ENCODE data around the gene IL27RA.
"Not testable (repeated sequence)": the region's sequence is repeated elsewhere in the genome, so short reads cannot be mapped to it uniquely, and the experiment has no call there.

IL27RA gene

GRCh38 chr19:14000691-14001375 is 30.7 kb upstream of the IL27RA start:
- DNase-seq = no peak

GRCh38 chr19:14002571-14003250 is 28.9 kb upstream of the IL27RA start:
- no peak for DNase-seq

GRCh38 chr19:14003251-14004055 is 28.1 kb upstream of the IL27RA start:
- DNase-seq = no peak

GRCh38 chr19:14004619-14005348 is 26.8 kb upstream of the IL27RA start:
- DNase-seq = no peak

GRCh38 chr19:14005349-14006084 is 26.0 kb upstream of the IL27RA start:
- peak; percentile 48 for DNase-seq

- DNase-seq = peak; percentile 100
These were observed 25.3 kb upstream of the IL27RA start, which contains the start of gene RFX1 for GRCh38 chr19:14006085-14006765. Gene RFX1, minus strand, starts transcription at chr19:14006320. Its CDS starts 12,477 bp downstream, at chr19:13993843.

GRCh38 chr19:14006766-14007562 is 24.6 kb upstream of the IL27RA start:
- DNase-seq = no peak

- DNase-seq = no peak
These were observed 19.1 kb upstream of the IL27RA start for GRCh38 chr19:14012378-14012915.

GRCh38 chr19:14015524-14016035 is 16.0 kb upstream of the IL27RA start:
- no peak for DNase-seq

GRCh38 chr19:14019100-14019499 is 12.5 kb upstream of the IL27RA start:
- DNase-seq = no peak

GRCh38 chr19:14019739-14020138 is 11.8 kb upstream of the IL27RA start:
- not testable (repeated sequence) for DNase-seq

GRCh38 chr19:14021474-14021873 is 10.1 kb upstream of the IL27RA start:
- no peak for DNase-seq

GRCh38 chr19:14022469-14022868 is 9.1 kb upstream of the IL27RA start:
- DNase-seq = no peak

- DNase-seq = no peak
These were observed 7.9 kb upstream of the IL27RA start for GRCh38 chr19:14023404-14024235.

- DNase-seq = not testable (repeated sequence)
These were observed 4.8 kb upstream of the IL27RA start for GRCh38 chr19:14026652-14027192.

- no peak for DNase-seq
These were observed 3.6 kb upstream of the IL27RA start, which contains the start of gene RLN3 for GRCh38 chr19:14027856-14028450. Gene RLN3, plus strand, starts transcription at chr19:14028148. Its CDS starts 57 bp downstream, at chr19:14028205.

- no peak for DNase-seq
These were observed 2.7 kb upstream of the IL27RA start for GRCh38 chr19:14028901-14029300.

GRCh38 chr19:14030997-14031718 is 404 bp upstream of the IL27RA start:
- DNase-seq = no peak
